HCT116 (cell line): Measurements from ENCODE around the gene ZNF107.

ENCODE experiments used
- CBX3 ChIP-seq: IDR thresholded peaks from 2 replicates; pipeline ENCODE4 v1.6.1; 2012; ENCODE audit warnings: low read depth
- CEBPB ChIP-seq: IDR thresholded peaks from 2 replicates; pipeline ENCODE4 v1.6.1; 2012; ENCODE audit warnings: low read depth
- CTCF ChIP-seq, 3 experiments: fragments of 200-600 bp in 1 of 3; sonication (generic) in 1 of 3; IDR thresholded peaks in 2 of 3; conservative IDR thresholded peaks in 1 of 3; 2 replicates each; pipeline ENCODE4 v1.5.1; 2012 to 2017; ENCODE audit warnings: low read depth in 2 of 3, low read length in 2 of 3, antibody characterized with exemption in 1 of 3, borderline replicate concordance in 1 of 3, control low read depth in 1 of 3, mild to moderate bottlenecking in 1 of 3, mixed read lengths in 1 of 3, mixed run types in 1 of 3, moderate library complexity in 1 of 3; ENCODE audit not compliant: insufficient read depth in 1 of 3
- EZH2 ChIP-seq: fragments of 200-600 bp; sonication (generic); IDR thresholded peaks from 2 replicates; pipeline ENCODE4 v1.6.1; 2017; ENCODE audit warnings: antibody characterized with exemption, mixed run types
- POLR2A ChIP-seq: IDR thresholded peaks from 2 replicates; pipeline ENCODE4 v1.7.0; 2011; ENCODE audit warnings: borderline replicate concordance; ENCODE audit not compliant: insufficient read depth, insufficient read length; ENCODE audit errors: extremely low read depth
- POLR2AphosphoS5 ChIP-seq: IDR thresholded peaks from 2 replicates; pipeline ENCODE4 v1.6.1; 2011; ENCODE audit warnings: mild to moderate bottlenecking, low read depth, low read length, moderate library complexity
- SP1 ChIP-seq: IDR thresholded peaks from 2 replicates; pipeline ENCODE4 v1.6.1; 2012; ENCODE audit warnings: low read depth
- TCF7L2 ChIP-seq: IDR thresholded peaks from 2 replicates; pipeline ENCODE4 v1.7.0; 2011; ENCODE audit warnings: borderline replicate concordance, inconsistent platforms; ENCODE audit not compliant: insufficient read depth, insufficient read length; ENCODE audit errors: extremely low read depth
- TF ChIP-seq, protein P1 (sequence below): IDR thresholded peaks from 2 replicates; pipeline ENCODE4 v1.6.1; 2012
- TF ChIP-seq, protein P2 (sequence below): IDR thresholded peaks from 2 replicates; pipeline ENCODE4 v1.6.1; 2012
- TF ChIP-seq, protein P3 (sequence below): IDR thresholded peaks from 2 replicates; pipeline ENCODE4 v1.6.1; 2011; ENCODE audit warnings: mild to moderate bottlenecking, low read length, moderate library complexity; ENCODE audit not compliant: insufficient replicate concordance; ENCODE audit errors: extremely low read depth

- TF ChIP-seq CEBPB (no peak), CTCF (IDR thresholded peaks at IDR 0.05 in 2 of 3, conservative IDR thresholded peaks at IDR 0.05 in 1 of 3; ENCODE audit: borderline replicate concordance in 1 of 3, insufficient read depth in 1 of 3, low read depth in 2 of 3, low read length in 2 of 3) (no peak), POLR2A (no peak), EZH2 (no peak), CBX3 (no peak), POLR2AphosphoS5 (no peak), SP1 (no peak), TCF7L2 (no peak)
- TF ChIP-seq, protein P1, sequence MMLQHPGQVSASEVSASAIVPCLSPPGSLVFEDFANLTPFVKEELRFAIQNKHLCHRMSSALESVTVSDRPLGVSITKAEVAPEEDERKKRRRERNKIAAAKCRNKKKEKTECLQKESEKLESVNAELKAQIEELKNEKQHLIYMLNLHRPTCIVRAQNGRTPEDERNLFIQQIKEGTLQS, result no peak
- TF ChIP-seq, protein P2, sequence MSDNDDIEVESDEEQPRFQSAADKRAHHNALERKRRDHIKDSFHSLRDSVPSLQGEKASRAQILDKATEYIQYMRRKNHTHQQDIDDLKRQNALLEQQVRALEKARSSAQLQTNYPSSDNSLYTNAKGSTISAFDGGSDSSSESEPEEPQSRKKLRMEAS, result no peak
- TF ChIP-seq, protein P3, sequence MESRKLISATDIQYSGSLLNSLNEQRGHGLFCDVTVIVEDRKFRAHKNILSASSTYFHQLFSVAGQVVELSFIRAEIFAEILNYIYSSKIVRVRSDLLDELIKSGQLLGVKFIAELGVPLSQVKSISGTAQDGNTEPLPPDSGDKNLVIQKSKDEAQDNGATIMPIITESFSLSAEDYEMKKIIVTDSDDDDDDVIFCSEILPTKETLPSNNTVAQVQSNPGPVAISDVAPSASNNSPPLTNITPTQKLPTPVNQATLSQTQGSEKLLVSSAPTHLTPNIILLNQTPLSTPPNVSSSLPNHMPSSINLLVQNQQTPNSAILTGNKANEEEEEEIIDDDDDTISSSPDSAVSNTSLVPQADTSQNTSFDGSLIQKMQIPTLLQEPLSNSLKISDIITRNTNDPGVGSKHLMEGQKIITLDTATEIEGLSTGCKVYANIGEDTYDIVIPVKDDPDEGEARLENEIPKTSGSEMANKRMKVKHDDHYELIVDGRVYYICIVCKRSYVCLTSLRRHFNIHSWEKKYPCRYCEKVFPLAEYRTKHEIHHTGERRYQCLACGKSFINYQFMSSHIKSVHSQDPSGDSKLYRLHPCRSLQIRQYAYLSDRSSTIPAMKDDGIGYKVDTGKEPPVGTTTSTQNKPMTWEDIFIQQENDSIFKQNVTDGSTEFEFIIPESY, result no peak
These were observed 10.1 kb upstream of the ZNF107 start for GRCh38 chr7:64655811-64656210.
